Activated CD4-positive, alpha-beta memory T cell treated with anti-CD3 and anti-CD28 coated beads for 36 hours (primary cell): Measurements from ENCODE around the gene ZNF211. TPM values are rescaled to one million over a fixed set of nuclear protein-coding genes. Genes with fewer than 3 reads are reported as not detected.
A peak's percentile ranks its signal among the peaks of the same experiment; 100 is the strongest.

Experiments used
- CTCF ChIA-PET: fragments of 350-600 bp; sonication (Branson Sonifier 250); formaldehyde crosslinking; loops from one replicate; lab custom pipeline; 2021; ENCODE audit warnings: antibody characterized with exemption, inconsistent platforms; lab: Charles Lee
- POLR2A ChIA-PET: fragments of 350-600 bp; sonication (Branson Sonifier 250); formaldehyde crosslinking; loops from one replicate; lab custom pipeline; 2021; ENCODE audit warnings: antibody characterized with exemption; lab: Charles Lee
- DNase-seq: peaks from one replicate; pipeline ENCODE4 v3.0.0-alpha.2; 2020
- H3K27ac Mint-ChIP-seq: one replicate; pipeline ENCODE4 v1.8.0; 2021; ENCODE audit warnings: mixed read lengths
- H3K27me3 Mint-ChIP-seq: one replicate; pipeline ENCODE4 v1.8.0; 2021; ENCODE audit warnings: mixed read lengths
- H3K36me3 Mint-ChIP-seq: one replicate; pipeline ENCODE4 v1.8.0; 2021; ENCODE audit warnings: mixed read lengths
- H3K4me1 Mint-ChIP-seq: one replicate; pipeline ENCODE4 v1.8.0; 2021; ENCODE audit warnings: low read depth, mixed read lengths
- H3K4me3 Mint-ChIP-seq: one replicate; pipeline ENCODE4 v1.8.0; 2021; ENCODE audit warnings: mild to moderate bottlenecking, mixed read lengths
- H3K9me3 Mint-ChIP-seq: one replicate; pipeline ENCODE4 v1.8.0; 2021; ENCODE audit warnings: mixed read lengths
- intact Hi-C: fragments of 100-400 bp; cut with micrococcal nuclease; formaldehyde crosslinking; loops from one replicate; pipeline ENCODE4 v1.15.1; 2023
- total RNA-seq, 2 experiments: library from RNA; stranded (reverse); gene quantifications; one replicate each; pipeline ENCODE4 v1.2.3, GENCODE V29; 2021

ZNF211 gene
- total RNA-seq, 2 experiments from 2014 or later, result 8.2 to 8.3 TPM

- peaks cover 6% of the 10 kb centered on the region for H3K4me1 Mint-ChIP-seq
- H3K9me3 Mint-ChIP-seq, result no peaks in the 10 kb centered on the region
- no peak overlapping the region for H3K4me3 Mint-ChIP-seq
- peaks cover 11% of the 10 kb centered on the region for H3K27me3 Mint-ChIP-seq
- no peak for DNase-seq
- H3K27ac Mint-ChIP-seq, result no peak overlapping the region
- intact Hi-C loops, result no loop called here
- no peaks in the 10 kb centered on the region for H3K36me3 Mint-ChIP-seq
- ChIA-PET POLR2A (no interaction called here), CTCF (interaction anchor here (0.8 kb wide), 1 partner anchor 16 kb away, joined by 3 read pairs; the partner anchor contains the start of gene ZNF551)
Observed at GRCh38 chr19:57665261-57665806, 32.4 kb downstream of the ZNF211 start.

- H3K36me3 Mint-ChIP-seq, result no peaks in the 10 kb centered on the region
- CTCF ChIA-PET, result no interaction called here
- no peak for DNase-seq
- no peak overlapping the region for H3K27ac Mint-ChIP-seq
- POLR2A ChIA-PET, result no interaction called here
- H3K27me3 Mint-ChIP-seq, result peaks cover 11% of the 10 kb centered on the region
- H3K4me3 Mint-ChIP-seq, result no peak overlapping the region
- peaks cover 6% of the 10 kb centered on the region for H3K4me1 Mint-ChIP-seq
- intact Hi-C loops, result no loop called here
- H3K9me3 Mint-ChIP-seq, result no peaks in the 10 kb centered on the region
Observed at GRCh38 chr19:57667228-57667627, 34.3 kb downstream of the ZNF211 start.

GRCh38 chr19:57668635-57669034, 35.7 kb downstream of the ZNF211 start, which contains the start of gene ZSCAN4:
TSS of gene ZSCAN4 (plus strand) at chr19:57668935. CDS start at chr19:57676146, 7,211 bp downstream.
- Mint-ChIP-seq H3K27me3 (peaks cover 11% of the 10 kb centered on the region), H3K4me3 (no peak within 1 kb of the TSS), H3K27ac (no peak within 1 kb of the TSS), H3K9me3 (no peaks in the 10 kb centered on the region), H3K36me3 (no peaks in the 10 kb centered on the region), H3K4me1 (peaks cover 6% of the 10 kb centered on the region)
- no peak for DNase-seq
- intact Hi-C loops, result no loop called here
- POLR2A ChIA-PET, result no interaction called here
- CTCF ChIA-PET, result interaction anchor here (0.8 kb wide), 1 partner anchor 29 kb away, joined by 3 read pairs; no protein-coding TSS in a partner anchor

- CTCF ChIA-PET, result interaction anchor here (0.7 to 1.4 kb wide), 3 partner anchors 10 to 515 kb away, joined by 3 to 4 read pairs (median 3); partner anchors contain the start of gene ZNF551
- intact Hi-C loops, result no loop called here
- DNase-seq, result no peak
- Mint-ChIP-seq H3K36me3 (peaks cover under 1% of the 10 kb centered on the region), H3K27me3 (peaks cover 12% of the 10 kb centered on the region), H3K4me3 (no peak overlapping the region), H3K9me3 (peaks cover 4% of the 10 kb centered on the region), H3K4me1 (no peaks in the 10 kb centered on the region), H3K27ac (no peak overlapping the region)
- POLR2A ChIA-PET, result no interaction called here
Observed at GRCh38 chr19:57671124-57671895, 38.3 kb downstream of the ZNF211 start.

- no peaks in the 10 kb centered on the region for H3K4me1 Mint-ChIP-seq
- H3K4me3 Mint-ChIP-seq, result no peak overlapping the region
- H3K36me3 Mint-ChIP-seq, result peaks cover 4% of the 10 kb centered on the region
- H3K9me3 Mint-ChIP-seq, result peaks cover 7% of the 10 kb centered on the region
- CTCF ChIA-PET, result no interaction called here
- H3K27ac Mint-ChIP-seq, result no peak overlapping the region
- H3K27me3 Mint-ChIP-seq, result peaks cover 12% of the 10 kb centered on the region
- DNase-seq, result no peak
- intact Hi-C loops, result no loop called here
- POLR2A ChIA-PET, result no interaction called here
Observed at GRCh38 chr19:57672466-57672865, 39.5 kb downstream of the ZNF211 start.

- Mint-ChIP-seq H3K36me3 (peaks cover 6% of the 10 kb centered on the region), H3K4me1 (no peaks in the 10 kb centered on the region), H3K4me3 (no peak overlapping the region), H3K27me3 (peaks cover 10% of the 10 kb centered on the region), H3K27ac (no peak overlapping the region), H3K9me3 (peaks cover 14% of the 10 kb centered on the region)
- intact Hi-C loops, result no loop called here
- ChIA-PET CTCF (no interaction called here), POLR2A (no interaction called here)
- DNase-seq, result no peak
Observed at GRCh38 chr19:57675881-57676280, 42.9 kb downstream of the ZNF211 start.

- Mint-ChIP-seq H3K36me3 (peaks cover 62% of the 10 kb centered on the region), H3K9me3 (peaks cover 60% of the 10 kb centered on the region), H3K27ac (peak overlapping the region; percentile 80), H3K4me1 (peaks cover 28% of the 10 kb centered on the region), H3K27me3 (no peaks in the 10 kb centered on the region), H3K4me3 (peak overlapping the region; percentile 92)
- DNase-seq, result no peak
- intact Hi-C loops, result loop anchor here (2.0 to 5.0 kb wide), 2 partner anchors 50 to 65 kb away; partner anchors contain the start of genes ZNF211 and ZNF776
- ChIA-PET CTCF (interaction anchor here (0.5 to 1.6 kb wide), 7 partner anchors 12 to 232 kb away, joined by 3 to 10 read pairs (median 3); partner anchors contain the start of gene ZNF211), POLR2A (interaction anchor here (0.5 to 1.2 kb wide), 5 partner anchors 12 to 133 kb away, joined by 3 to 6 read pairs (median 3); partner anchors contain the start of genes ZNF211, ZNF552 and ZNF671)
Observed at GRCh38 chr19:57682226-57682766, 49.3 kb downstream of the ZNF211 start.

GRCh38 chr19:57686727-57687126, 53.8 kb downstream of the ZNF211 start:
- intact Hi-C loops, result no loop called here
- H3K4me1 Mint-ChIP-seq, result peaks cover 23% of the 10 kb centered on the region
- no peak overlapping the region for H3K4me3 Mint-ChIP-seq
- POLR2A ChIA-PET, result no interaction called here
- H3K9me3 Mint-ChIP-seq, result peaks cover 91% of the 10 kb centered on the region
- DNase-seq, result no peak
- H3K27ac Mint-ChIP-seq, result no peak overlapping the region
- CTCF ChIA-PET, result no interaction called here
- peaks cover 92% of the 10 kb centered on the region for H3K36me3 Mint-ChIP-seq
- no peaks in the 10 kb centered on the region for H3K27me3 Mint-ChIP-seq

- H3K27me3 Mint-ChIP-seq, result no peaks in the 10 kb centered on the region
- CTCF ChIA-PET, result no interaction called here
- peaks cover 86% of the 10 kb centered on the region for H3K36me3 Mint-ChIP-seq
- peaks cover 17% of the 10 kb centered on the region for H3K4me1 Mint-ChIP-seq
- H3K4me3 Mint-ChIP-seq, result no peak overlapping the region
- peaks cover 90% of the 10 kb centered on the region for H3K9me3 Mint-ChIP-seq
- POLR2A ChIA-PET, result no interaction called here
- intact Hi-C loops, result no loop called here
- DNase-seq, result no peak
- no peak overlapping the region for H3K27ac Mint-ChIP-seq
Observed at GRCh38 chr19:57687363-57688010, 54.5 kb downstream of the ZNF211 start.

- H3K9me3 Mint-ChIP-seq, result peaks cover 89% of the 10 kb centered on the region
Observed at GRCh38 chr19:57688011-57688763, 55.2 kb downstream of the ZNF211 start.

GRCh38 chr19:57689750-57690149, 56.8 kb downstream of the ZNF211 start:
- DNase-seq, result no peak
- Mint-ChIP-seq H3K9me3 (peaks cover 88% of the 10 kb centered on the region), H3K4me1 (no peaks in the 10 kb centered on the region), H3K36me3 (peaks cover 83% of the 10 kb centered on the region), H3K27ac (no peak overlapping the region), H3K4me3 (no peak overlapping the region), H3K27me3 (no peaks in the 10 kb centered on the region)
- intact Hi-C loops, result no loop called here
- ChIA-PET CTCF (no interaction called here), POLR2A (no interaction called here)

More at GRCh38 chr19:57688011-57688763, 55.2 kb downstream of the ZNF211 start:
- ChIA-PET CTCF (no interaction called here), POLR2A (no interaction called here)
- DNase-seq, result no peak
- Mint-ChIP-seq H3K27ac (no peak overlapping the region), H3K27me3 (no peaks in the 10 kb centered on the region), H3K4me1 (peaks cover 10% of the 10 kb centered on the region), H3K36me3 (peaks cover 86% of the 10 kb centered on the region), H3K4me3 (no peak overlapping the region)
- intact Hi-C loops, result no loop called here
